ENCODE data around the gene TNP1. TPM values are rescaled to one million over a fixed set of nuclear protein-coding genes. Genes with fewer than 3 reads are reported as not detected.
A peak's percentile ranks its signal among the peaks of the same experiment; 100 is the strongest.

Gene TNP1
- total RNA-seq, 1 donor from 2014 or later: not detected

DNA sequence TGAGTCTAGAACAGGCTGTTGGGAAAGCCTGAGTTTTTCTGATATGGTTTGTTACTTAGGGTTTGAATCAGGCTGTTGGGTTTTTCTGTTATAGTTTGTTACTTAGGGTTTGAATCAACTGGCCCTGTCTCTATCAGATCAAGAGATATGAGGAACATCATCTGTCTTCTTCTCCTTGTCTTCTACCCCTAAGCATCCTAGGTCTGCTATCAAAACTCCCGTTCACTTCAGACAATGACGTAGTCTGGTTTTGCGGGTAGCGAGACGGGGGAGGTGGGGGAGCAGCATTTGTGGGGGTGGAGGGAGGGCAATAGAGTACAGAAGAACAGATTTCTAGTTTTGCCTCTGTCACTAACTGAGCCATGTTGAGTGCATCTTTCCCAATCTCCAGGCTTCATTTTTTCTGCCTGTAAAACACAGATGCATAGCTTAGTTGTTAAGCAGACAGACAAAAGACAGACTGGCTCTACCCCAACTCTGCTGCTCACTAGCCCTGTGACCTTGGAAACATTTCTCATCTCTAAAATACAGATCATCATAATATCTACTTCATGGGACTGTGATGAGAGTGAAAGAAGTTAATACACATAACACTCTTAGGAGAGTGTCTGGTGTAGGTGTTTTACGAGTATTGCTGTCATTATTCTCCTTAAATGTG is 9.1 kb downstream of the TNP1 start:
- H3K9me3 ChIP-seq: no peaks in the 10 kb centered on the region
- no peaks in the 10 kb centered on the region for H3K36me3 ChIP-seq
- DNase-seq (ENCODE audit: extremely low spot score in 2 of 2): no peak
- no peaks in the 10 kb centered on the region for H3K27me3 ChIP-seq
- TF ChIP-seq POLR2AphosphoS5 (IDR thresholded peaks at IDR 0.05; ENCODE audit: insufficient read depth in 1 of 2, low read depth in 1 of 2): no peak
- TF ChIP-seq, protein P1, sequence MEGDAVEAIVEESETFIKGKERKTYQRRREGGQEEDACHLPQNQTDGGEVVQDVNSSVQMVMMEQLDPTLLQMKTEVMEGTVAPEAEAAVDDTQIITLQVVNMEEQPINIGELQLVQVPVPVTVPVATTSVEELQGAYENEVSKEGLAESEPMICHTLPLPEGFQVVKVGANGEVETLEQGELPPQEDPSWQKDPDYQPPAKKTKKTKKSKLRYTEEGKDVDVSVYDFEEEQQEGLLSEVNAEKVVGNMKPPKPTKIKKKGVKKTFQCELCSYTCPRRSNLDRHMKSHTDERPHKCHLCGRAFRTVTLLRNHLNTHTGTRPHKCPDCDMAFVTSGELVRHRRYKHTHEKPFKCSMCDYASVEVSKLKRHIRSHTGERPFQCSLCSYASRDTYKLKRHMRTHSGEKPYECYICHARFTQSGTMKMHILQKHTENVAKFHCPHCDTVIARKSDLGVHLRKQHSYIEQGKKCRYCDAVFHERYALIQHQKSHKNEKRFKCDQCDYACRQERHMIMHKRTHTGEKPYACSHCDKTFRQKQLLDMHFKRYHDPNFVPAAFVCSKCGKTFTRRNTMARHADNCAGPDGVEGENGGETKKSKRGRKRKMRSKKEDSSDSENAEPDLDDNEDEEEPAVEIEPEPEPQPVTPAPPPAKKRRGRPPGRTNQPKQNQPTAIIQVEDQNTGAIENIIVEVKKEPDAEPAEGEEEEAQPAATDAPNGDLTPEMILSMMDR (IDR thresholded peaks at IDR 0.05): no peak
- TF ChIP-seq POLR2A (IDR thresholded peaks at IDR 0.05): no peak
- H3K4me1 ChIP-seq: peaks cover 21% of the 10 kb centered on the region
- intact Hi-C loops (cut with DNase I): no loop called here
- H3K27ac ChIP-seq: peak overlapping the region; percentile 29
- H3K4me3 ChIP-seq: no peak overlapping the region

DNA sequence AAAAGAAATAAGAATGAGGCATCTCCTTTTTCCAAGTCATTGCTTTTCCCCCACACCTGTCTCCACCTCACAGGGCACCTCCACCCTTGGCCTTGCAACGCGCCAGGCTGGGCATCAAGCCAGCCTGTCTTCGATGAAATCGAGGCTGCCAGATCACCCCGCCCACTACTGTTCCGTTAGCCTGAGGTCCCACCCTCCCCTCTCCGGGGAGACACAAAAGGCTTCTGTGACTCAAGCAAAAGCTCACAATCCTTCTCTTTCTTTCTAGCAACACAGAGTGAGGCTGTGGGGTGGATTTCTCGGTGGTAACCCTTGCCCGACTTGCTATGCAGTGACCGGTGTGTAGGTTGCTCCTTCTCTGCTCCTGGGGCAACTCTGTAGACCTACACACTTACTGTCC is 9.9 kb downstream of the TNP1 start:
- intact Hi-C loops (cut with DNase I): no loop called here

DNA sequence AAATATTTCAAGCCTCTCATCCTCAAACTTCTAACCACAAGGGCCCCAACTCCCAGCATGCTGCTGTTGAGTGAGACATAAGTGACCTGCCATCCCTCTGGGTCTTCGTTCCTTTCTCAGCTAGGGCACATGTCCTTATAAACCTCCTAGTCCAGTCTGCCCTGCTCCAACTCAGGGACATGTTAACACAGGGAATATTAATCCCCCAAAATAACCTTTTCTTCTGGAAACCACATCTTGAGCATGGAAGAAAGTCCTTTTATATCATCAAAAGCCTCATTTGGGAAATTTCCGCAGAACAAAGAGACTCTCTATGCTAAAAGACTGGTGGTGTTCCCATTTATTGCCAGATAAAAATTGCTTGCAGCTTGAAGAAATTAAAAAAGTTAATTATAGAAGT is 14.4 kb downstream of the TNP1 start:
- H3K36me3 ChIP-seq: no peaks in the 10 kb centered on the region
- no peaks in the 10 kb centered on the region for H3K27me3 ChIP-seq
- no peak for DNase-seq (ENCODE audit: extremely low spot score in 2 of 2)
- H3K4me1 ChIP-seq: peaks cover 25% of the 10 kb centered on the region
- no peak for TF ChIP-seq POLR2AphosphoS5 (IDR thresholded peaks at IDR 0.05; ENCODE audit: insufficient read depth in 1 of 2, low read depth in 1 of 2)
- TF ChIP-seq, protein P1 (IDR thresholded peaks at IDR 0.05): no peak
- no peak for TF ChIP-seq POLR2A (IDR thresholded peaks at IDR 0.05)
- no peak overlapping the region for H3K27ac ChIP-seq
- intact Hi-C loops (cut with DNase I): no loop called here
- H3K9me3 ChIP-seq: no peaks in the 10 kb centered on the region
- no peak overlapping the region for H3K4me3 ChIP-seq

More for the DNA sequence above, 9.9 kb downstream of the TNP1 start:
- H3K4me1 ChIP-seq: peaks cover 14% of the 10 kb centered on the region
- H3K36me3 ChIP-seq: no peaks in the 10 kb centered on the region
- H3K27me3 ChIP-seq: no peaks in the 10 kb centered on the region
- no peak overlapping the region for H3K4me3 ChIP-seq
- peak overlapping the region; percentile 29 for H3K27ac ChIP-seq
- H3K9me3 ChIP-seq: no peaks in the 10 kb centered on the region
- DNase-seq (ENCODE audit: extremely low spot score in 2 of 2): no peak
- no peak for TF ChIP-seq POLR2AphosphoS5 (IDR thresholded peaks at IDR 0.05; ENCODE audit: insufficient read depth in 1 of 2, low read depth in 1 of 2)
- TF ChIP-seq, protein P1 (IDR thresholded peaks at IDR 0.05): no peak
- TF ChIP-seq POLR2A (IDR thresholded peaks at IDR 0.05): no peak

DNA sequence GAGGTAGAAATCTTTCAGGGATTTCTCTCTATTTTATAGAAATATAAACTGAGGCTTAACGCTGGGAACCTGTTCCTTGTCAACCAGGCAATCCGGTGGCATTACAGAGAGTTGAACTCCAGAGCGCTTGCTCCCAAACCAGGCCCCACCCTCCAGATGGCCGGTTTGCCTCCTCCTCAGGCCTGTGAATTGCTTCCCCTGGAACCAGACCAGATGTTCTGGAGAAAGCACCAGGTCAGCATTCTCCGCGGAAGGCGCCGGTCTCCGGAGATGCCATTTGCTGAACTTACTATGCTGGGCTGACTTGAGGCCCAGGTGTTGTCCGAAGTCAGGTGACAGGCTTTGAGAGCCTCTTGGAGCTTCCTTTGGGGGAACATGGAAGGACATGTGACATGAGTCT is 17.2 kb downstream of the TNP1 start:
- DNase-seq (ENCODE audit: extremely low spot score in 2 of 2): no peak
- peaks cover 16% of the 10 kb centered on the region for H3K4me1 ChIP-seq
- H3K9me3 ChIP-seq: no peaks in the 10 kb centered on the region
- H3K36me3 ChIP-seq: no peaks in the 10 kb centered on the region
- TF ChIP-seq, protein P1 (IDR thresholded peaks at IDR 0.05): no peak
- peak in 1 of 2 donors; percentile 35 for TF ChIP-seq POLR2AphosphoS5 (IDR thresholded peaks at IDR 0.05; ENCODE audit: insufficient read depth in 1 of 2, low read depth in 1 of 2)
- H3K27me3 ChIP-seq: no peaks in the 10 kb centered on the region
- H3K27ac ChIP-seq: peak overlapping the region; percentile 24
- no peak overlapping the region for H3K4me3 ChIP-seq
- intact Hi-C loops (cut with DNase I): no loop called here

DNA sequence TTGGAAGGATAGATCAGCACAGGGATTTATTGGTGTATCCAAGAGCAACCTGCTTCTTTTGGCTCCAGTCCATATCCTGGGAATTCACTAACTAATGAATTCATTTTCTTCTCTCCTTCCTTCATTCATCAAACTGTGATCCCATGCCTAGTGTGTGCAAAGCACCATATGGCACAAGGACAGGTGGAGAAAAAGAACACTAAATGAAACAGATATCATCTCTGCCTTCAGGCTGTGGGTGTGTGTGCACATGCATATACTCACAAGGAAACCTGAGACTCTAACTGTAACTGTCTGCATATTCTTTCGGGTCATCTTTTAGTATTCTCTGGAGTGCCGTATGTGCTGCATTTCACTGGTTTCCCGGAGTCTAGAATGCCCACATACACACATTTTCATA is 20.2 kb downstream of the TNP1 start:
- no peak overlapping the region for H3K27ac ChIP-seq
- H3K27me3 ChIP-seq: no peaks in the 10 kb centered on the region
- no peaks in the 10 kb centered on the region for H3K9me3 ChIP-seq
- no peak overlapping the region for H3K4me3 ChIP-seq
- intact Hi-C loops (cut with DNase I): no loop called here
- no peaks in the 10 kb centered on the region for H3K36me3 ChIP-seq
- no peak for DNase-seq (ENCODE audit: extremely low spot score in 2 of 2)
- H3K4me1 ChIP-seq: peaks cover 16% of the 10 kb centered on the region
- TF ChIP-seq, protein P1 (IDR thresholded peaks at IDR 0.05): no peak
- no peak for TF ChIP-seq POLR2AphosphoS5 (IDR thresholded peaks at IDR 0.05; ENCODE audit: insufficient read depth in 1 of 2, low read depth in 1 of 2)
- no peak for TF ChIP-seq POLR2A (IDR thresholded peaks at IDR 0.05)
